K562 (cell line): ENCODE measurements around the gene RAB6B. TPM values are rescaled to one million over a fixed set of nuclear protein-coding genes. Genes with fewer than 3 reads are reported as not detected.

Experiments
- BACH1 ChIP-seq: fragments of 200-800 bp; sonication (Bioruptor generic); IDR thresholded peaks from 2 replicates; pipeline ENCODE4 v1.6.1; 2016; ENCODE audit warnings: missing genetic modification characterization, missing compliant biosample characterization
- ESRRB ChIP-seq: fragments of 250-450 bp; sonication (Bioruptor Pico); IDR thresholded peaks from 2 replicates; pipeline ENCODE4 v1.5.0; 2020; ENCODE audit warnings: mild to moderate bottlenecking, moderate library complexity, borderline replicate concordance
- EWSR1 ChIP-seq: fragments of 450-650 bp; IDR thresholded peaks from 2 replicates; pipeline ENCODE4 v1.6.1; 2018; ENCODE audit warnings: borderline replicate concordance, mild to moderate bottlenecking, low read depth, moderate library complexity; ENCODE audit not compliant: partially characterized antibody
- HDAC8 ChIP-seq: fragments of 450-650 bp; IDR thresholded peaks from 2 replicates; pipeline ENCODE4 v1.6.1; 2016; ENCODE audit warnings: mild to moderate bottlenecking, missing genetic modification characterization, moderate library complexity, missing compliant biosample characterization
- HMGN3 ChIP-seq: IDR thresholded peaks from 2 replicates; pipeline ENCODE4 v1.6.1; 2011; ENCODE audit warnings: borderline replicate concordance, low read depth, mild to moderate bottlenecking, mixed read lengths, low read length; ENCODE audit not compliant: insufficient read length; ENCODE audit errors: extremely low read depth
- MBD1 ChIP-seq: fragments of 250-450 bp; sonication (Bioruptor Pico); IDR thresholded peaks from 2 replicates; pipeline ENCODE4 v1.8.0; 2022; ENCODE audit warnings: inconsistent platforms
- MGA ChIP-seq: fragments of 450-650 bp; IDR thresholded peaks from 2 replicates; pipeline ENCODE4 v1.6.1; 2016; ENCODE audit warnings: mild to moderate bottlenecking, moderate library complexity
- MXI1 ChIP-seq: IDR thresholded peaks from 2 replicates; pipeline ENCODE4 v1.6.1; 2011; ENCODE audit warnings: low read depth, mild to moderate bottlenecking, improper control_type of control experiment, low read length
- NUFIP1 ChIP-seq: fragments of 450-650 bp; IDR thresholded peaks from 2 replicates; pipeline ENCODE4 v1.6.1; 2018; ENCODE audit not compliant: partially characterized antibody
- SUPT5H ChIP-seq: fragments of 450-650 bp; IDR thresholded peaks from 2 replicates; pipeline ENCODE4 v1.6.1; 2016
- TBP ChIP-seq: optimal IDR thresholded peaks from 2 replicates; pipeline ENCODE3; 2011; ENCODE audit warnings: low read depth, low read length, improper control_type of control experiment
- TEAD1 ChIP-seq, 2 experiments: fragments of 450-650 bp in 1 of 2; sonication (generic) in 1 of 2; formaldehyde crosslinking; IDR thresholded peaks; 2 replicates each; pipeline versions ENCODE4 v1.4.0 to v1.8.0; 2020 to 2022; ENCODE audit warnings: mild to moderate bottlenecking in 2 of 2, missing genetic modification reagents in 1 of 2
- U2AF1 ChIP-seq: fragments of 200-400 bp; formaldehyde crosslinking; optimal IDR thresholded peaks from 2 replicates; pipeline ENCODE3; 2017; ENCODE audit warnings: mild to moderate bottlenecking, low read depth, low read length, moderate library complexity
- ZKSCAN1 ChIP-seq: fragments of 150-350 bp; IDR thresholded peaks from 2 replicates; pipeline ENCODE4 v1.6.1; 2016; ENCODE audit warnings: low read depth, low read length
- ZNF143 ChIP-seq: sonication (generic); formaldehyde crosslinking; IDR thresholded peaks from 2 replicates; pipeline ENCODE4 v1.9.0; 2022; ENCODE audit warnings: mild to moderate bottlenecking, missing genetic modification reagents
- polyA plus RNA-seq, 8 experiments: library from polyadenylated mRNA; depleted of rRNA in 4 of 8; stranded (reverse) in 5 of 8; unstranded in 3 of 8; fragments of >200 nt; fragmentation: Nextera tagmentation in 2 of 8; fragmentation: Illumina TruSeq in 1 of 8; extraction: Ambion mirVana in 2 of 8; extraction: Trizol in 1 of 8; gene quantifications; 2 replicates each; pipeline versions ENCODE4 v1.2.1 to v1.2.3, GENCODE V29; 2011 to 2014; ENCODE audit warnings: inconsistent platforms in 1 of 8, missing spikeins in 1 of 8
- total RNA-seq, 7 experiments: library from RNA; depleted of rRNA in 6 of 7; stranded (reverse); fragments of >200 nt in 6 of 7; fragmentation: Illumina TruSeq in 2 of 7; extraction: Trizol in 2 of 7; gene quantifications; 2 replicates each; pipeline versions ENCODE4 v1.2.1 to v1.2.3, GENCODE V29; 2011 to 2021; ENCODE audit warnings: low replicate concordance in 1 of 7

Gene RAB6B
- total and polyA plus RNA-seq, 9 of the 15 experiments (the other 6 are each of a cell fraction or from before 2014, with no cell fraction given) = 0.60 to 18.1 (median 1.5) TPM

DNA sequence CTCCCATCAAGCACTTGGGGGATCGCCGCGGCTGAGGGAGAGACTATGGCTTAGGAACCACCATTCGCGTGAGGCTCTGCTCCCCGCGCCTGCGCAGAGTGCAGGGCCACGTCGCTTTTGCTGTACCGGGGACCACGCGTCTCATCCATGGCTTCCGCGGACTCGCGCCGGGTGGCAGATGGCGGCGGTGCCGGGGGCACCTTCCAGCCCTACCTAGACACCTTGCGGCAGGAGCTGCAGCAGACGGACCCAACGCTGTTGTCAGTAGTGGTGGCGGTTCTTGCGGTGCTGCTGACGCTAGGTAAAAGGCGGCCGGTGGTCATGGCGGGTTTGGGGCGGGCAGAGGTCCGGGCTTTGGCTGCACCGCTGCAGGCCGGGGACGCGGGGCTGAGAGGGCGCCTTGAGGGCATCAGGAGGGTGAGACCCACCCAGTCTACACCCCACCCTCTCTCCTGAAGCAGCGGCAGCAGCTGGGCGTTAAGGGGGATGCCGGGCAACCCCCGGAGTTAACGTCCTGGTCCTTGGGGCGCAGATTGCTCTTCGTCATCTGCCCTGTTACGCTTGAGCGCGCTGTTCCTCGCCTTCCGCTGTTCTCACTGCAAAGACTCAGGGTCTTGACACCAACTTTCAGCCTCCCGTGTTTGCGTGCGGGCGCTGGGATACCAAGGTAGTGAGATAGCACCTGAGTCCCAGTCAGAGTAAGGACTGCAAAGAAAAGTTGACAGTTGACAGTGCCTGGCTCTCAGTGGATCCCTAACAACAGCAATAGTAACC lies 89.8 kb downstream of the RAB6B start, which contains the start of gene SRPRB (continued):
- no peak for TF ChIP-seq HDAC8
- TF ChIP-seq TBP = peak; percentile 66
- TF ChIP-seq SUPT5H = peak; percentile 85
- TF ChIP-seq ZNF143 (CRISPR knock-in tag) = peak; percentile 92
- no peak for TF ChIP-seq HMGN3
- peak; percentile 54; the same call in 1 of the 2 replicates for TF ChIP-seq MXI1
- TF ChIP-seq U2AF1 = no peak
- no peak for TF ChIP-seq MBD1 (CRISPR knock-in tag)
- no peak for TF ChIP-seq ESRRB (CRISPR knock-in tag)
- no peak for TF ChIP-seq BACH1 (tag)
- TF ChIP-seq NUFIP1 = no peak
- peak in 1 of 2 experiments; percentile 36; a peak in 1 of 4 replicates for TF ChIP-seq TEAD1 (CRISPR knock-in tag; IDR thresholded peaks at IDR 0.05)
- no peak for TF ChIP-seq EWSR1
- peak; percentile 49; the same call in 1 of the 2 replicates for TF ChIP-seq MGA
- TF ChIP-seq ZKSCAN1 = no peak
